BJ (cell line): Measurements from ENCODE around the gene RERE. TPM values are rescaled to one million over a fixed set of nuclear protein-coding genes. Genes with fewer than 3 reads are reported as not detected.

Experiments used
- CTCF ChIA-PET: fragments of 350-600 bp; formaldehyde crosslinking; extraction: SDS; loops from one replicate; lab custom pipeline; 2021; ENCODE audit warnings: antibody characterized with exemption, inconsistent platforms; lab: Yijun Ruan, JAX
- POLR2A ChIA-PET: fragments of 300-600 bp; sonication (Branson Sonifier 250); formaldehyde crosslinking; extraction: SDS; loops from one replicate; lab custom pipeline; 2021; ENCODE audit warnings: antibody characterized with exemption; lab: Charles Lee
- DNase-seq: peaks from one replicate; pipeline ENCODE4 v3.0.0-alpha.2; 2011; ENCODE audit warnings: low read depth
- H3K27me3 ChIP-seq: 2 replicates; pipeline ENCODE4 v1.6.0; 2011; ENCODE audit warnings: low read length; ENCODE audit not compliant: control insufficient read depth, insufficient read depth
- H3K36me3 ChIP-seq: 2 replicates; pipeline ENCODE4 v1.5.1; 2011; ENCODE audit warnings: low read length; ENCODE audit not compliant: control insufficient read depth, insufficient read depth
- H3K4me3 ChIP-seq: 2 replicates; pipeline ENCODE4 v1.5.1; 2011; ENCODE audit warnings: low read depth, mild to moderate bottlenecking, control low read depth, low read length
- CTCF ChIP-seq: IDR thresholded peaks from 2 replicates; pipeline ENCODE4 v1.5.1; 2011; ENCODE audit warnings: low read depth, mild to moderate bottlenecking, control low read depth, inconsistent platforms, low read length, moderate library complexity; ENCODE audit not compliant: insufficient read depth
- polyA plus RNA-seq: library from polyadenylated mRNA; depleted of rRNA; stranded (reverse); fragments of >200 nt; gene quantifications from 2 replicates; pipeline ENCODE4 v1.2.3, GENCODE V29; 2011

The RERE gene
- polyA plus RNA-seq, 1 experiment: 3.8 TPM

- CTCF ChIA-PET: interaction anchor here (0.6 to 3.9 kb wide), 5 partner anchors 10 to 1364 kb away, joined by 3 to 20 read pairs (median 4); no protein-coding TSS in a partner anchor
- POLR2A ChIA-PET: no interaction called here
These were observed 127.8 kb downstream of the RERE start for GRCh38 chr1:8689431-8690252.

GRCh38 chr1:8687538-8687937 lies 129.9 kb downstream of the RERE start:
- ChIA-PET CTCF (interaction anchor here (0.9 to 3.9 kb wide), 2 partner anchors 13 to 16 kb away, joined by 3 to 20 read pairs; no protein-coding TSS in a partner anchor), POLR2A (no interaction called here)
- DNase-seq: no peak
- no peak for TF ChIP-seq CTCF
- H3K4me3 ChIP-seq: no peak overlapping the region
- no peaks in the 10 kb centered on the region for H3K27me3 ChIP-seq
- H3K36me3 ChIP-seq: no peaks in the 10 kb centered on the region

More at GRCh38 chr1:8689431-8690252, 127.8 kb downstream of the RERE start:
- no peaks in the 10 kb centered on the region for H3K36me3 ChIP-seq
- no peak overlapping the region for H3K4me3 ChIP-seq
- TF ChIP-seq CTCF: no peak
- no peaks in the 10 kb centered on the region for H3K27me3 ChIP-seq
- DNase-seq: no peak

GRCh38 chr1:8687039-8687438 lies 130.4 kb downstream of the RERE start:
- CTCF ChIA-PET: interaction anchor here (0.6 to 3.9 kb wide), 3 partner anchors 13 to 127 kb away, joined by 3 to 20 read pairs (median 4); no protein-coding TSS in a partner anchor
- DNase-seq: no peak
- Histone ChIP-seq H3K4me3 (no peak overlapping the region), H3K27me3 (no peaks in the 10 kb centered on the region), H3K36me3 (no peaks in the 10 kb centered on the region)
- no peak for TF ChIP-seq CTCF
- POLR2A ChIA-PET: no interaction called here

- CTCF ChIA-PET: interaction anchor here (0.6 to 2.6 kb wide), 3 partner anchors 14 to 1387 kb away, joined by 5 to 14 read pairs (median 7); no protein-coding TSS in a partner anchor
- no peak for TF ChIP-seq CTCF
- no peaks in the 10 kb centered on the region for H3K36me3 ChIP-seq
- POLR2A ChIA-PET: no interaction called here
- no peak overlapping the region for H3K4me3 ChIP-seq
- H3K27me3 ChIP-seq: no peaks in the 10 kb centered on the region
- no peak for DNase-seq
These were observed 132.0 kb downstream of the RERE start for GRCh38 chr1:8685463-8685862.

- no peak for DNase-seq
- Histone ChIP-seq H3K27me3 (no peaks in the 10 kb centered on the region), H3K36me3 (no peaks in the 10 kb centered on the region), H3K4me3 (no peak overlapping the region)
- ChIA-PET CTCF (interaction anchor here (0.8 to 2.6 kb wide), 3 partner anchors 13 to 125 kb away, joined by 3 to 14 read pairs (median 7); no protein-coding TSS in a partner anchor), POLR2A (no interaction called here)
- no peak for TF ChIP-seq CTCF
These were observed 132.8 kb downstream of the RERE start for GRCh38 chr1:8684590-8684989.
